Activated naive CD4-positive, alpha-beta T cell treated with anti-CD3 and anti-CD28 coated beads, Interleukin-2, amount 50 U/mL, for 24 hours (primary cell): Measurements from ENCODE around the gene CDH13.

Experiments used
- H3K27ac Mint-ChIP-seq: one replicate; pipeline ENCODE4 v1.8.0; 2021; ENCODE audit warnings: mild to moderate bottlenecking, mixed read lengths
- H3K27me3 Mint-ChIP-seq: one replicate; pipeline ENCODE4 v1.8.0; 2021; ENCODE audit warnings: mixed read lengths
- H3K36me3 Mint-ChIP-seq: one replicate; pipeline ENCODE4 v1.8.0; 2021; ENCODE audit warnings: mixed read lengths
- H3K4me1 Mint-ChIP-seq: one replicate; pipeline ENCODE4 v1.8.0; 2021; ENCODE audit warnings: mixed read lengths
- H3K4me3 Mint-ChIP-seq: one replicate; pipeline ENCODE4 v1.8.0; 2021; ENCODE audit warnings: mild to moderate bottlenecking, mixed read lengths
- H3K9me3 Mint-ChIP-seq: one replicate; pipeline ENCODE4 v1.8.0; 2021; ENCODE audit warnings: mixed read lengths

CDH13 gene

GRCh38 chr16:82728901-82729300 lies 102.1 kb downstream of the CDH13 start:
- Mint-ChIP-seq H3K4me1 (no peaks in the 10 kb centered on the region), H3K27me3 (no peaks in the 10 kb centered on the region), H3K36me3 (no peaks in the 10 kb centered on the region), H3K9me3 (no peaks in the 10 kb centered on the region), H3K27ac (no peak overlapping the region), H3K4me3 (no peak overlapping the region)

- H3K9me3 Mint-ChIP-seq, result no peaks in the 10 kb centered on the region
- H3K27me3 Mint-ChIP-seq, result no peaks in the 10 kb centered on the region
- no peak overlapping the region for H3K4me3 Mint-ChIP-seq
- H3K36me3 Mint-ChIP-seq, result no peaks in the 10 kb centered on the region
- H3K4me1 Mint-ChIP-seq, result no peaks in the 10 kb centered on the region
- no peak overlapping the region for H3K27ac Mint-ChIP-seq
These were observed 104.1 kb downstream of the CDH13 start for GRCh38 chr16:82730901-82731300.

DNA sequence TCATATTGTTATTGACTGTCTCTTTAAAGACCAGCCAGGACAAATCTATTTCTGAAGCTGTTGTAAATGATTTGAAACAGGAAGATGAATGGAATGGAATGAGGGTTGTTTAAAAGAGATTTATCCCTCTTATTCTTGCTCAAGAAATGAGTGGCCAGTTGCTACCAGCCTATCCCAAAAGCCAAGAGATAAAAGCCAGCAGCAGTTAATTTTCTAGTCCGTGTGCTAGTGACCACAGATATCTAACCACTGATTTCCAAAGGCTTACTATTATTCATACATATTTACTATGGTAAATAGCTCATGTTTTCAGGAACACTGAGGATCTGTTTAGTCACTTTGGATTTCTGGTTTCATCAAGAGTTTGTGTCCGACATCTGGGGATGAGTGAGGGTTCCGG lies 105.7 kb downstream of the CDH13 start:
- no peaks in the 10 kb centered on the region for H3K4me1 Mint-ChIP-seq
- no peaks in the 10 kb centered on the region for H3K9me3 Mint-ChIP-seq
- no peaks in the 10 kb centered on the region for H3K27me3 Mint-ChIP-seq
- no peak overlapping the region for H3K27ac Mint-ChIP-seq
- H3K36me3 Mint-ChIP-seq, result no peaks in the 10 kb centered on the region
- H3K4me3 Mint-ChIP-seq, result no peak overlapping the region

DNA sequence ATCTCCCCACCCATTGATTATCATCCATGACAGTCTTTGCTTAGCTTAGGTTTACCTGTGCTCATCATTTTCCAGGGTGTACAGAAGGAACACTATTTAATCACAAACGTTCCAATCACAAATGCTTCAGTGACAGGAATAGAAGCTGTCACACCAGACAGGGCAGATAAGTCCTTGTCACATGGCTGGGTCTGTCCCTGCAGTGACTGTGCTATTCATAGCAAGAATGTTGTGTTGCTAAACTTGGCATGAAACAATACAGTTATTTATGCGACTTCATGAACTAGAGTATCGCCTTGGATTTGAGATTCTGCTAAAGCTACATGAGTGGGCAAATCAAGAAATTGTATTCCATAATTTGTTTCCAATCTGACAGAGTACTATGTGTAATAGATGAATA lies 108.4 kb downstream of the CDH13 start:
- Mint-ChIP-seq H3K27me3 (no peaks in the 10 kb centered on the region), H3K4me1 (no peaks in the 10 kb centered on the region), H3K4me3 (no peak overlapping the region), H3K27ac (no peak overlapping the region), H3K9me3 (no peaks in the 10 kb centered on the region), H3K36me3 (no peaks in the 10 kb centered on the region)

GRCh38 chr16:82735673-82736091 lies 108.9 kb downstream of the CDH13 start:
- H3K9me3 Mint-ChIP-seq, result no peaks in the 10 kb centered on the region
- H3K27me3 Mint-ChIP-seq, result no peaks in the 10 kb centered on the region
- H3K36me3 Mint-ChIP-seq, result no peaks in the 10 kb centered on the region
- H3K27ac Mint-ChIP-seq, result no peak overlapping the region
- no peak overlapping the region for H3K4me3 Mint-ChIP-seq
- H3K4me1 Mint-ChIP-seq, result no peaks in the 10 kb centered on the region

GRCh38 chr16:82736224-82736623 lies 109.5 kb downstream of the CDH13 start:
- no peaks in the 10 kb centered on the region for H3K9me3 Mint-ChIP-seq
- H3K36me3 Mint-ChIP-seq, result no peaks in the 10 kb centered on the region
- H3K4me1 Mint-ChIP-seq, result no peaks in the 10 kb centered on the region
- H3K27ac Mint-ChIP-seq, result no peak overlapping the region
- no peaks in the 10 kb centered on the region for H3K27me3 Mint-ChIP-seq
- no peak overlapping the region for H3K4me3 Mint-ChIP-seq

- Mint-ChIP-seq H3K27me3 (no peaks in the 10 kb centered on the region), H3K4me3 (no peak overlapping the region), H3K36me3 (no peaks in the 10 kb centered on the region), H3K27ac (no peak overlapping the region), H3K4me1 (no peaks in the 10 kb centered on the region), H3K9me3 (no peaks in the 10 kb centered on the region)
These were observed 111.9 kb downstream of the CDH13 start for GRCh38 chr16:82738699-82739098.

DNA sequence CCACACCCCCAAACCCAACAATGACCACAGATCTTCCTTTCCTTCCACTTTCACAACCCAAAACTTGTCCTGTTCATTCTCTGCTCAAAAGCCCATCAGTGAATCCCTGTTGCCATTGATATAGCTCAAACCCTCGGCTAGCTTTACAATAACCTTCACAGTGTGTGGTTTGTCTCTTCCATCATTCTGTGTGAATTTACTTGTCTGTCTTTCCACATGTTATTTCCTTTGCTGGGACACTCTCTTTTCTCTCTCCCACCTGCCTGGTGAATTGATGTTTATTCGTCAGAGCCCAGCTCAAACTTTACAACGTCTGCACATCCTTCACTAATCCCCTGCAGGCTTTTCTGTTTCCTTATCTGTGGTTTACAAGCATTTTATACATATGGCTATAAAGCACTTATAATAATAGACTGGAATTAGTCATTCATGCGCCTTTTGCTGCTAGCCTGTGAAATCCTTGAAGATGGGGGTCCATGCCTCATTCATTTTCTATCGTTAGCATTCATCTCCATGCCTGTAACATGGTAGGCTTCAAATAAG lies 114.4 kb downstream of the CDH13 start:
- H3K4me3 Mint-ChIP-seq, result no peak overlapping the region
- peaks cover 2% of the 10 kb centered on the region for H3K27me3 Mint-ChIP-seq
- H3K9me3 Mint-ChIP-seq, result no peaks in the 10 kb centered on the region
- H3K4me1 Mint-ChIP-seq, result no peaks in the 10 kb centered on the region
- H3K27ac Mint-ChIP-seq, result no peak overlapping the region
- H3K36me3 Mint-ChIP-seq, result no peaks in the 10 kb centered on the region

- peaks cover 8% of the 10 kb centered on the region for H3K27me3 Mint-ChIP-seq
- no peaks in the 10 kb centered on the region for H3K36me3 Mint-ChIP-seq
- H3K4me3 Mint-ChIP-seq, result no peak overlapping the region
- H3K4me1 Mint-ChIP-seq, result no peaks in the 10 kb centered on the region
- no peak overlapping the region for H3K27ac Mint-ChIP-seq
- no peaks in the 10 kb centered on the region for H3K9me3 Mint-ChIP-seq
These were observed 118.2 kb downstream of the CDH13 start for GRCh38 chr16:82744958-82745357.

DNA sequence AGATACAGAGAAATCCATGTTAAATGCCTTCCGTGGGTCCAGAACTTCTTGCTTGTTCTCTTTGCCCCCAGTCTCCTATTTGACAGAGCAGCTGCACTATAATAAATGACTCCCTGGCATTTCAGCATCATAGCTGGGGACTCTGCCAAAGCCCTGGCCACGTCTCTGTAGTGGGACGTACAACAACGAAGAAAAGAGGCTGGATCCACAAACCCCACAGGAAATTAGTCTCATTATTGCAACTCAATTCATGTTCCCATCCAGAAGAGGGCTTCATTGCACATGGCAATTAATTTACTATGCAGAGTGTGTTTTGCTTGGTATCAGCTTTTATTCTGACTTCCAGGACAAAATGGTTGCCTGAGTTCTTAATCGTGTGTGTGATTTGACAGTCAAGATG lies 121.3 kb downstream of the CDH13 start:
- Mint-ChIP-seq H3K4me1 (no peaks in the 10 kb centered on the region), H3K27ac (no peak overlapping the region), H3K36me3 (no peaks in the 10 kb centered on the region), H3K4me3 (no peak overlapping the region), H3K9me3 (no peaks in the 10 kb centered on the region), H3K27me3 (peaks cover 8% of the 10 kb centered on the region)

- H3K36me3 Mint-ChIP-seq, result no peaks in the 10 kb centered on the region
- no peak overlapping the region for H3K27ac Mint-ChIP-seq
- no peaks in the 10 kb centered on the region for H3K4me1 Mint-ChIP-seq
- H3K27me3 Mint-ChIP-seq, result peaks cover 6% of the 10 kb centered on the region
- no peak overlapping the region for H3K4me3 Mint-ChIP-seq
- H3K9me3 Mint-ChIP-seq, result no peaks in the 10 kb centered on the region
These were observed 123.3 kb downstream of the CDH13 start for GRCh38 chr16:82750068-82750467.

DNA sequence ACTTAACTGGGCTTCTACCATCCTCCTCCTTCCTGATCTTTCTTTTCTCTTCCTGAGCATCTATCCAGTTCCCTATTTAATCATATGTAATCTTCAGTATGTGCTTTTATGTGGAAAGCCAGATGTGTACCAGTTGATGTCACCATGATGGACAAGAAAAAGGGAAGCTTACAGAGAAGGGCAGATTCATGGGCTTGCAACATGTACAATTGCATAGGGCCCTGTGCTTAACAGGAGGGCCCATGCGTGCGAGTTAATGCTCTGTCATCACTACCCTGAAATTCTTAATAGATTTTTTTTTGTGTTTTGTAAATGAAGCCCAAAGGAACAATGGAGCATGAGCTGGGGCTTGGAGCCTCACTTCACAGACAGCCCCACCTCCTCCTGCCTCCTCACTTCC lies 124.3 kb downstream of the CDH13 start:
- H3K27me3 Mint-ChIP-seq, result peaks cover 6% of the 10 kb centered on the region
- H3K9me3 Mint-ChIP-seq, result no peaks in the 10 kb centered on the region
- H3K27ac Mint-ChIP-seq, result no peak overlapping the region
- no peaks in the 10 kb centered on the region for H3K36me3 Mint-ChIP-seq
- H3K4me3 Mint-ChIP-seq, result no peak overlapping the region
- no peaks in the 10 kb centered on the region for H3K4me1 Mint-ChIP-seq

DNA sequence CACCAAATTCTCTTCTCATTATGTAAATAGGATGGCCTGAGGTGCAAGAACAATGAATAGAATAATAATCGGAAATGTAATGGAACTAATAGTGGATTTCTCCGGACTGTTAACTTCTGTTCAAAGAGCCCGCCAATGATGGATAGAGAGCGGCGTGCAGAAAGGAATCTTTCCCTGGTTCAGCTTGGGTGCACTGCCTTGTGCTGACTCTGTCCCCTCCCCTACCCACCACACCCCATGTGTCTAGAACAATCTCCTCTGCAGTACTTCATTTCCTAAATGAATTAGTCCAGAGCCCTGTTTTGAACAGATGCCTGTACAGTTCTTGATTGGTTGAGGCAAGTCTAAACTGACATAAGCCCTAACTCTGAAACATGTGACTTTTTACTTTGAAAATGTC lies 125.4 kb downstream of the CDH13 start:
- Mint-ChIP-seq H3K36me3 (no peaks in the 10 kb centered on the region), H3K27ac (no peak overlapping the region), H3K4me1 (no peaks in the 10 kb centered on the region), H3K27me3 (peaks cover 5% of the 10 kb centered on the region), H3K9me3 (no peaks in the 10 kb centered on the region), H3K4me3 (no peak overlapping the region)

DNA sequence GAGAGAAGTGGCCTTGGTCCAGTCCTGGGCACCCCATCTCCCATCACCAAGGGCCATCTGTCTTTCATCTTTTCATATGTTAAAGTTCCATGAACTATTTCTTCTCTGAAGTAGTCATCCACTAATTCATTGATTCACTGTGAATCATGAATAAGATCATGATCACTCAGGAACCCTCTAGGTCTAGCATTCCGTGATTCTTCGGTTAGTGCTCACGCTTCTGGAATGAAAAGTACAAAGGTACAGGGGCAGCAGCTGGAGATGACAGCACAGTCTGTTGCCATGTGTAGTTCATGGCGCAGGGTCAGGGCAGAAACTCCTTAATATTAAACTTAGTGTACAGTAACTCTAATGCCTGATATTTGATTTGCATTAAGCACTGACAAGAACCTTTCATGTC lies 127.1 kb downstream of the CDH13 start:
- Mint-ChIP-seq H3K27me3 (peaks cover 7% of the 10 kb centered on the region), H3K27ac (no peak overlapping the region), H3K36me3 (no peaks in the 10 kb centered on the region), H3K9me3 (no peaks in the 10 kb centered on the region), H3K4me3 (no peak overlapping the region), H3K4me1 (no peaks in the 10 kb centered on the region)

DNA sequence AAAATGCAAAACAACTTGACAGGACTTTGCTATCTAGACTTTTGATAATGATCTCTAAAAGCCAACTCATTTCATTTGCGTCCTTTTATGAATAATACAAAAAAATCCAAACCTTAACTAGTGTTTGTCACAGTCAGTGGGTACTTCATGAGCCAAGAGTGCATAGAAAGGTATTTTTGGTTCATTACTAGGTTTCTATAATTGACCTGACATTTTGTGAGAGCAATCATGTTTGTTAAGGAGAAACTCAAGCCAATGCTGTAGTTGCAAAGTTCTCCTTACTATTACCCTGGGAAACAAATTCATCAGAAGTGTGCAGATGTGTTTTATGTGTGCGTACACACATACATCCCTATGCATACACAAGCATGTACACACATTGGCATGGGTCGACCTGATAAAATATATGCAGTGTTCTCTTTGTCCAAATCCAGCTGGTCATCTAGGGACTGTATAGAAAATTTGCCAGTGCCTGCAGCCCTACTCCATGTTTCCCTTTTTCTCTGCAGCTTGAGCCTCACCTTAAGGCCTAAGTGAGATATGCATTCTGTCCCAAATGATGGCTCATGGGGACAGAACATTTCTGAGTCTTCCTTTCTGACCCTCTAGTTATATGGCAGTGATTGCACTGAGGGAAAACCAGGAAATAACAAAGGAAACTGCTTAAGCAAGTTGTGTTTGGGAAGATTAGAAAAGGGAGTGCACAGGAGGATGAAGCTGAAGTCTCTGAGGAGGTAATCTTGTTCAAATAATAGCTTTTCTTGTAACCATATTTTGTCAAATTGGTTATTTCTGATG lies 128.1 kb downstream of the CDH13 start:
- H3K27ac Mint-ChIP-seq, result no peak overlapping the region
- no peaks in the 10 kb centered on the region for H3K4me1 Mint-ChIP-seq
- no peak overlapping the region for H3K4me3 Mint-ChIP-seq
- peaks cover 2% of the 10 kb centered on the region for H3K27me3 Mint-ChIP-seq
- no peaks in the 10 kb centered on the region for H3K9me3 Mint-ChIP-seq
- H3K36me3 Mint-ChIP-seq, result no peaks in the 10 kb centered on the region

DNA sequence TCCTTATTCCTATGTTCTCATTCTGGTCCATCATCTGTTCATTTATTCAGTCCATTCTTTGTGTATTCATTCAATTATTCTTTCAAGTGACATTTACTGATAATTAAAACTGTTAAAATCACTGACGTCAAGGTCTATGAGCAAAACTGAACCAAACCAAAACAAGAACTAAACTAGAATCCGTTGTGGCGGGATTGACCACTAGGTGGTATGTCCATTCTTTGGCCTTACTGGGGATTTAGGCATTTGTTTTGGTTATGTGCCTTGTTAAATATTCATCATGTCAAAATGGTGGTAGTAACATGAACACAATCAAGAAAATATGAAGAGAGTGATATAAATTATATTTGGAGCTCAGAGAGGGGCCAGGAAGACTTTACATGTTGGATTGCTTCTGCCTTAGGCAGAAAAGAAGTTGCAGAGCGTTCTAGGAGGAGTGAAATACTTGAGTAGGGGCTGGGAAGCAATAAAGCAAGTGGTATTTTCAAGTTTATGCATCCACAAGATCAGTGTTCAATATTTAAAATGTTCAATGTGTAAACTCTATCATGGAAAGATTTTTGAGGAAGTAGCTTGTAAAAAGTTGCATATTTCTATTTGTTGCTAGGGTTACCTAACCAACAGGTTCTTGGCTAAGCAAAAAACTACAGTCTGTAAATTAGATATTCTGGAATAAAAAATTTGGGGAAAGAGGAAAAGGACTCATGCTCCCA lies 129.0 kb downstream of the CDH13 start:
- H3K27ac Mint-ChIP-seq, result no peak overlapping the region
- H3K4me3 Mint-ChIP-seq, result no peak overlapping the region
- H3K4me1 Mint-ChIP-seq, result no peaks in the 10 kb centered on the region
- H3K9me3 Mint-ChIP-seq, result no peaks in the 10 kb centered on the region
- H3K36me3 Mint-ChIP-seq, result no peaks in the 10 kb centered on the region
- peaks cover 2% of the 10 kb centered on the region for H3K27me3 Mint-ChIP-seq
